Stimulated activated CD4-positive, alpha-beta T cell treated with anti-CD3 and anti-CD28 coated beads, Interleukin-1b, Interleukin-23, amount 100 ng/mL, for 1 hour (primary cell): ENCODE measurements around the gene ECD.

Source experiments
- DNase-seq, 2 donors: peaks; one replicate each; pipeline ENCODE4 v3.0.0-alpha.2; 2020; ENCODE audit warnings: low read depth in 2 of 2

ECD gene

GRCh38 chr10:73096449-73097304 lies 71.1 kb downstream of the ECD start, which contains the start of gene P4HA1:
Gene P4HA1, minus strand, starts transcription at chr10:73096866. Its CDS starts 21,983 bp downstream, at chr10:73074883.
- DNase-seq, result peak; percentile 94 to 96

GRCh38 chr10:73096041-73096448 lies 71.8 kb downstream of the ECD start:
- DNase-seq, result peak; percentile 16 to 45

- DNase-seq, result no peak
Measured at GRCh38 chr10:73095481-73096021, 72.3 kb downstream of the ECD start.

- DNase-seq, result no peak
Measured at GRCh38 chr10:73094986-73095480, 72.8 kb downstream of the ECD start.

GRCh38 chr10:73093922-73094850 lies 73.6 kb downstream of the ECD start:
- DNase-seq, result no peak

GRCh38 chr10:73092830-73093229 lies 75.0 kb downstream of the ECD start:
- DNase-seq, result no peak

GRCh38 chr10:73088304-73088703 lies 79.5 kb downstream of the ECD start:
- DNase-seq, result no peak

GRCh38 chr10:73086816-73087215 lies 81.0 kb downstream of the ECD start:
- no peak for DNase-seq

GRCh38 chr10:73084209-73084608 lies 83.6 kb downstream of the ECD start:
- DNase-seq, result no peak
